Measurements from ENCODE around the gene GTF2IRD1. TPM values are rescaled to one million over a fixed set of nuclear protein-coding genes. Genes with fewer than 3 reads are reported as not detected.

The GTF2IRD1 gene
- total RNA-seq, 1 experiment from 2014 or later = 34.3 TPM

GRCh38 chr7:74498996-74499834 lies 45.5 kb downstream of the GTF2IRD1 start:
- Histone ChIP-seq H3K27ac (ENCODE audit: insufficient read length, low read depth, low read length) (no peak overlapping the region), H3K9ac (ENCODE audit: extremely low read depth, insufficient read length, low read length) (no peak overlapping the region), H2AK5ac (ENCODE audit: insufficient read length, low read length) (no peak overlapping the region), H2BK120ac (ENCODE audit: low read depth, low read length, poor library complexity, severe bottlenecking) (no peak overlapping the region), H4K20me1 (ENCODE audit: control insufficient read depth, insufficient read depth, insufficient read length) (peaks cover 7% of the 10 kb centered on the region), H2BK15ac (ENCODE audit: low read depth, low read length) (no peak overlapping the region), H3K9me3 (ENCODE audit: control insufficient read depth, low read depth, low read length) (no peaks in the 10 kb centered on the region), H3K79me2 (ENCODE audit: insufficient read depth, low read length) (peaks cover 3% of the 10 kb centered on the region; the same call in 1 of the 2 replicates), H3K23ac (ENCODE audit: insufficient read length, low read depth, low read length) (no peak overlapping the region), H2BK20ac (ENCODE audit: low read depth, low read length, poor library complexity, severe bottlenecking) (no peak overlapping the region), H2BK5ac (ENCODE audit: insufficient read length, low read length) (no peak overlapping the region), H3K18ac (ENCODE audit: insufficient read length, low read depth, low read length) (no peak overlapping the region), H3K23me2 (ENCODE audit: insufficient read length, low read depth, low read length, poor library complexity, severe bottlenecking) (no peaks in the 10 kb centered on the region), H3K4me1 (ENCODE audit: insufficient read depth, low read length) (no peaks in the 10 kb centered on the region), H3K79me1 (ENCODE audit: insufficient read depth, low read depth, low read length, poor library complexity, severe bottlenecking) (no peaks in the 10 kb centered on the region), H3K4me2 (ENCODE audit: insufficient read depth, insufficient read length, low read length) (no peak overlapping the region), H4K5ac (ENCODE audit: insufficient read length, low read depth, low read length) (no peak overlapping the region), H2AFZ (ENCODE audit: low read length) (no peak overlapping the region), H4K8ac (replicated peaks; ENCODE audit: insufficient read length, low read depth, low read length) (no peak overlapping the region), H4K91ac (ENCODE audit: insufficient read length, low read depth, low read length) (no peak overlapping the region), H3K4ac (ENCODE audit: low read depth, low read length) (no peak overlapping the region), H2BK12ac (ENCODE audit: insufficient read length, low read depth, low read length) (no peak overlapping the region), H3K56ac (ENCODE audit: insufficient read length, low read depth, low read length) (no peak overlapping the region), H3T11ph (ENCODE audit: low read length) (no peak overlapping the region), H3K14ac (ENCODE audit: insufficient read depth, low read length) (no peak overlapping the region; the same call in 1 of the 2 replicates), H3K27me3 (ENCODE audit: insufficient read depth, low read length) (no peaks in the 10 kb centered on the region)
- TF ChIP-seq, protein P1, sequence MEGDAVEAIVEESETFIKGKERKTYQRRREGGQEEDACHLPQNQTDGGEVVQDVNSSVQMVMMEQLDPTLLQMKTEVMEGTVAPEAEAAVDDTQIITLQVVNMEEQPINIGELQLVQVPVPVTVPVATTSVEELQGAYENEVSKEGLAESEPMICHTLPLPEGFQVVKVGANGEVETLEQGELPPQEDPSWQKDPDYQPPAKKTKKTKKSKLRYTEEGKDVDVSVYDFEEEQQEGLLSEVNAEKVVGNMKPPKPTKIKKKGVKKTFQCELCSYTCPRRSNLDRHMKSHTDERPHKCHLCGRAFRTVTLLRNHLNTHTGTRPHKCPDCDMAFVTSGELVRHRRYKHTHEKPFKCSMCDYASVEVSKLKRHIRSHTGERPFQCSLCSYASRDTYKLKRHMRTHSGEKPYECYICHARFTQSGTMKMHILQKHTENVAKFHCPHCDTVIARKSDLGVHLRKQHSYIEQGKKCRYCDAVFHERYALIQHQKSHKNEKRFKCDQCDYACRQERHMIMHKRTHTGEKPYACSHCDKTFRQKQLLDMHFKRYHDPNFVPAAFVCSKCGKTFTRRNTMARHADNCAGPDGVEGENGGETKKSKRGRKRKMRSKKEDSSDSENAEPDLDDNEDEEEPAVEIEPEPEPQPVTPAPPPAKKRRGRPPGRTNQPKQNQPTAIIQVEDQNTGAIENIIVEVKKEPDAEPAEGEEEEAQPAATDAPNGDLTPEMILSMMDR (conservative IDR thresholded peaks at IDR 0.05) = no peak
- Mint-ChIP-seq H3K9me3 (peaks cover 0 to 2% of the 10 kb centered on the region in 2 experiments; a peak in 2 of 5 replicates), H3K27me3 (ENCODE audit: low read depth) (no peaks in the 10 kb centered on the region; the same call in 1 of the 2 replicates), H3K4me1 (peaks cover 13 to 30% of the 10 kb centered on the region in 2 experiments), H3K4me3 (no peak overlapping the region), H3K27ac (peak overlapping the region in 1 of 3 experiments; percentile 31; a peak in 2 of 7 replicates), H3K36me3 (ENCODE audit: insufficient read depth in 1 of 3, low read depth in 3 of 3) (peaks cover 9 to 25% (median 13%) of the 10 kb centered on the region in 3 experiments; a peak in 6 of 7 replicates)
- no peak for DNase-seq
- WGBS (ENCODE audit: extremely low coverage, insufficient read length, low lambda C conversion rate) = no CpG with 5 or more reads among the region's 8 CpGs

Data from H9 (cell line).